HG02610 (cell line): ENCODE measurements around the gene MARCHF3.

Source experiments
- ATAC-seq: cut with Tn5 transposase; IDR thresholded peaks from one replicate; pipeline ENCODE4 v1.9.1; 2021; ENCODE audit warnings: mild to moderate bottlenecking, moderate library complexity; ENCODE audit not compliant: unreplicated experiment

MARCHF3 gene

GRCh38 chr5:126818736-126819135, 211.6 kb downstream of the MARCHF3 start:
- no peak for ATAC-seq
